ENCODE results near the gene SKIC8. TPM values are rescaled to one million over a fixed set of nuclear protein-coding genes. Genes with fewer than 3 reads are reported as not detected.

Gene SKIC8
- total RNA-seq, 2 donors from 2014 or later, result 35.9 to 47.0 TPM

GRCh38 chr15:78315686-78316282 is 16.4 kb upstream of the SKIC8 start:
- peak overlapping the region; percentile 49 for H3K27ac ChIP-seq
- no peaks in the 10 kb centered on the region for H3K27me3 ChIP-seq
- no peaks in the 10 kb centered on the region for H3K36me3 ChIP-seq
- TF ChIP-seq CTCF (IDR thresholded peaks at IDR 0.05), result peak; percentile 20
- no peaks in the 10 kb centered on the region for H3K4me1 ChIP-seq
- intact Hi-C loops (cut with DNase I), result no loop called here
- DNase-seq, result peak; percentile 52
- H3K9ac ChIP-seq (ENCODE audit: low read depth in 2 of 2, low read length in 2 of 2), result peak overlapping the region in 1 of 2 donors; percentile 78
- H3K4me3 ChIP-seq, result no peak overlapping the region
- no peaks in the 10 kb centered on the region for H3K9me3 ChIP-seq

DNA sequence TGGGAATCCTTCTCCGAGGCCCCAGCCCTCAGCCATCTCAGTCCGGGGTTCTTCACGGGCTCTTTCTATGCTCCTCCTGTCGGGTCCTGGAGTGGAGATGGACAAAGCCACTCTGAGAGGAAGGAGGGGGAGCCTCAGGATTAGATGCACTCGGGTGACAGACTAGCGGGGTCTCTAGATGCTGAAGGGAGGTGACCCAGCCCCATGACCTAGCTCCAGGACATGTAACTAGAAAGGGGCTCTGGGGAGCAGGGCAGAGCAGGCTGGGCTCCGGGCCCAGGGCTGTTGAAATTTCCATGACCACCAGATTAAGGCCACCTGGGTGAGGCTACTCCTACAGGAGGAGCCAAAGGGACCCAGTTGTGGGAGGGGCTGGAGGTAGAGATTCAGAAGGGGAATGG is 14.8 kb upstream of the SKIC8 start:
- Histone ChIP-seq H3K9ac (ENCODE audit: low read depth in 2 of 2, low read length in 2 of 2) (no peak overlapping the region), H3K4me1 (no peaks in the 10 kb centered on the region), H3K9me3 (no peaks in the 10 kb centered on the region), H3K4me3 (no peak overlapping the region), H3K27me3 (no peaks in the 10 kb centered on the region), H3K36me3 (no peaks in the 10 kb centered on the region), H3K27ac (no peak overlapping the region)
- no peak for TF ChIP-seq CTCF (IDR thresholded peaks at IDR 0.05)
- intact Hi-C loops (cut with DNase I), result loop anchor here (5.0 kb wide), 1 partner anchor 108 kb away; no protein-coding TSS in a partner anchor
- no peak for DNase-seq

GRCh38 chr15:78313383-78313782 is 14.0 kb upstream of the SKIC8 start:
- Histone ChIP-seq H3K4me3 (no peak overlapping the region), H3K36me3 (no peaks in the 10 kb centered on the region), H3K27me3 (no peaks in the 10 kb centered on the region), H3K9me3 (no peaks in the 10 kb centered on the region), H3K27ac (no peak overlapping the region), H3K9ac (ENCODE audit: low read depth in 2 of 2, low read length in 2 of 2) (no peak overlapping the region), H3K4me1 (no peaks in the 10 kb centered on the region)
- intact Hi-C loops (cut with DNase I), result loop anchor here (5.0 kb wide), 1 partner anchor 109 kb away; no protein-coding TSS in a partner anchor
- no peak for TF ChIP-seq CTCF (IDR thresholded peaks at IDR 0.05)
- no peak for DNase-seq

GRCh38 chr15:78312957-78313356 is 13.5 kb upstream of the SKIC8 start:
- no peaks in the 10 kb centered on the region for H3K36me3 ChIP-seq

GRCh38 chr15:78312536-78312935 is 13.1 kb upstream of the SKIC8 start:
- Histone ChIP-seq H3K36me3 (no peaks in the 10 kb centered on the region), H3K4me3 (no peak overlapping the region), H3K9me3 (no peaks in the 10 kb centered on the region), H3K9ac (ENCODE audit: low read depth in 2 of 2, low read length in 2 of 2) (no peak overlapping the region), H3K27me3 (no peaks in the 10 kb centered on the region), H3K4me1 (no peaks in the 10 kb centered on the region), H3K27ac (no peak overlapping the region)
- intact Hi-C loops (cut with DNase I), result loop anchor here (5.0 kb wide), 1 partner anchor 110 kb away; no protein-coding TSS in a partner anchor
- DNase-seq, result no peak
- TF ChIP-seq CTCF (IDR thresholded peaks at IDR 0.05), result no peak

More at GRCh38 chr15:78312957-78313356, 13.5 kb upstream of the SKIC8 start:
- DNase-seq, result no peak
- H3K27me3 ChIP-seq, result no peaks in the 10 kb centered on the region
- H3K9me3 ChIP-seq, result no peaks in the 10 kb centered on the region
- TF ChIP-seq CTCF (IDR thresholded peaks at IDR 0.05), result no peak
- intact Hi-C loops (cut with DNase I), result loop anchor here (5.0 kb wide), 1 partner anchor 109 kb away; no protein-coding TSS in a partner anchor
- no peaks in the 10 kb centered on the region for H3K4me1 ChIP-seq
- no peak overlapping the region for H3K27ac ChIP-seq
- no peak overlapping the region for H3K9ac ChIP-seq (ENCODE audit: low read depth in 2 of 2, low read length in 2 of 2)
- no peak overlapping the region for H3K4me3 ChIP-seq
